Measurements from ENCODE around the gene TOB2. TPM values are rescaled to one million over a fixed set of nuclear protein-coding genes. Genes with fewer than 3 reads are reported as not detected.
A peak's percentile ranks its signal among the peaks of the same experiment; 100 is the strongest.

The TOB2 gene
- total RNA-seq, 2 donors from 2014 or later = 51.2 to 57.9 TPM

GRCh38 chr22:41478891-41479521, 32.4 kb upstream of the TOB2 start:
- peak overlapping the region; percentile 81 for H3K27ac ChIP-seq (ENCODE audit: low read depth, low read length)
- 88 to 89% methylated on average over 4 to 7 of the region's 7 CpGs for WGBS, 2 experiments (ENCODE audit: insufficient coverage in 1 of 2, insufficient read length in 1 of 2)
- Mint-ChIP-seq H3K9me3 (no peaks in the 10 kb centered on the region), H3K4me3 (no peak overlapping the region), H3K27me3 (ENCODE audit: insufficient read depth) (no peaks in the 10 kb centered on the region), H3K4me1 (no peaks in the 10 kb centered on the region), H3K27ac (peak overlapping the region; percentile 44), H3K36me3 (ENCODE audit: low read depth) (no peaks in the 10 kb centered on the region)
- H3K4me1 ChIP-seq (ENCODE audit: control insufficient read depth, insufficient read depth, low read length) = no peaks in the 10 kb centered on the region
- H3K9ac ChIP-seq (ENCODE audit: extremely low read depth, low read length, poor library complexity, severe bottlenecking) = no peak overlapping the region
- no peaks in the 10 kb centered on the region for H3K36me3 ChIP-seq (ENCODE audit: control insufficient read depth, insufficient read depth, low read length)
- DNase-seq = no peak
- H3K4me3 ChIP-seq (ENCODE audit: low read length) = no peak overlapping the region
- TF ChIP-seq CTCF (conservative IDR thresholded peaks at IDR 0.05) = no peak
- no peaks in the 10 kb centered on the region for H3K9me3 ChIP-seq (ENCODE audit: control insufficient read depth, low read length)
- no peaks in the 10 kb centered on the region for H3K27me3 ChIP-seq (ENCODE audit: control insufficient read depth, insufficient read depth, low read length, poor library complexity, severe bottlenecking)

GRCh38 chr22:41478473-41478872, 31.9 kb upstream of the TOB2 start:
- Histone ChIP-seq H3K27ac (ENCODE audit: low read depth, low read length) (no peak overlapping the region), H3K9ac (ENCODE audit: extremely low read depth, low read length, poor library complexity, severe bottlenecking) (no peak overlapping the region), H3K9me3 (ENCODE audit: control insufficient read depth, low read length) (no peaks in the 10 kb centered on the region), H3K36me3 (ENCODE audit: control insufficient read depth, insufficient read depth, low read length) (no peaks in the 10 kb centered on the region), H3K27me3 (ENCODE audit: control insufficient read depth, insufficient read depth, low read length, poor library complexity, severe bottlenecking) (no peaks in the 10 kb centered on the region), H3K4me3 (ENCODE audit: low read length) (no peak overlapping the region), H3K4me1 (ENCODE audit: control insufficient read depth, insufficient read depth, low read length) (no peaks in the 10 kb centered on the region)
- H3K36me3 Mint-ChIP-seq (ENCODE audit: low read depth) = no peaks in the 10 kb centered on the region
- TF ChIP-seq CTCF (conservative IDR thresholded peaks at IDR 0.05) = no peak
- H3K4me3 Mint-ChIP-seq = no peak overlapping the region
- DNase-seq = no peak
- H3K27me3 Mint-ChIP-seq (ENCODE audit: insufficient read depth) = no peaks in the 10 kb centered on the region
- H3K9me3 Mint-ChIP-seq = no peaks in the 10 kb centered on the region
- WGBS, 2 experiments (ENCODE audit: insufficient coverage in 1 of 2, insufficient read length in 1 of 2) = 83 to 89% methylated on average over 1 to 2 of the region's 2 CpGs
- H3K4me1 Mint-ChIP-seq = no peaks in the 10 kb centered on the region
- no peak overlapping the region for H3K27ac Mint-ChIP-seq

GRCh38 chr22:41474872-41475451, 28.4 kb upstream of the TOB2 start:
- no peak for TF ChIP-seq CTCF (conservative IDR thresholded peaks at IDR 0.05)
- no peak overlapping the region for H3K27ac ChIP-seq (ENCODE audit: low read depth, low read length)
- 89 to 92% methylated on average over 6 of the region's 6 CpGs for WGBS, 2 experiments (ENCODE audit: insufficient coverage in 1 of 2, insufficient read length in 1 of 2)
- Mint-ChIP-seq H3K4me3 (no peak overlapping the region), H3K27me3 (ENCODE audit: insufficient read depth) (no peaks in the 10 kb centered on the region), H3K4me1 (peaks cover under 1% of the 10 kb centered on the region), H3K36me3 (ENCODE audit: low read depth) (no peaks in the 10 kb centered on the region), H3K9me3 (no peaks in the 10 kb centered on the region), H3K27ac (no peak overlapping the region)
- H3K4me1 ChIP-seq (ENCODE audit: control insufficient read depth, insufficient read depth, low read length) = peaks cover 2% of the 10 kb centered on the region
- DNase-seq = no peak
- peaks cover 5% of the 10 kb centered on the region for H3K36me3 ChIP-seq (ENCODE audit: control insufficient read depth, insufficient read depth, low read length)
- H3K9me3 ChIP-seq (ENCODE audit: control insufficient read depth, low read length) = no peaks in the 10 kb centered on the region
- H3K27me3 ChIP-seq (ENCODE audit: control insufficient read depth, insufficient read depth, low read length, poor library complexity, severe bottlenecking) = no peaks in the 10 kb centered on the region
- no peak overlapping the region for H3K9ac ChIP-seq (ENCODE audit: extremely low read depth, low read length, poor library complexity, severe bottlenecking)
- H3K4me3 ChIP-seq (ENCODE audit: low read length) = no peak overlapping the region
